Pancreas (tissue), 10 donors: ENCODE measurements around the gene LALBA. TPM values are rescaled to one million over a fixed set of nuclear protein-coding genes. Genes with fewer than 3 reads are reported as not detected.

Source experiments
- ATAC-seq, 4 donors: fragments of 200-7000 bp; cut with Tn5 transposase; one replicate each; pipeline versions ENCODE4 v1.8.0 to v1.9.1; 2020; ENCODE audit warnings: mild to moderate bottlenecking in 4 of 4, moderate library complexity in 4 of 4
- DNase-seq, 6 donors: peaks; one replicate each; pipeline ENCODE4 v3.0.0-alpha.2; 2020
- FAIRE-seq: peaks from 2 replicates; lab custom pipeline; 2012; peaks lifted over from hg19 to GRCh38; lab: Jason Lieb, UNC
- H3K27ac ChIP-seq, 4 donors: fragments of 200-600 bp; sonication (generic); 1 replicate in 3 of 4; 2 replicates in 1 of 4; pipeline versions ENCODE4 v1.5.0 to v1.8.0; 2020
- H3K27me3 ChIP-seq, 4 donors: fragments of 200-600 bp; one replicate each; pipeline ENCODE4 v1.8.0; 2021
- H3K36me3 ChIP-seq, 3 donors: fragments of 200-600 bp; sonication (generic) in 1 of 3; one replicate each; pipeline versions ENCODE4 v1.5.0 to v1.8.0; 2020 to 2021
- H3K4me1 ChIP-seq, 3 donors: fragments of 200-600 bp; one replicate each; pipeline ENCODE4 v1.8.0; 2021
- H3K4me3 ChIP-seq, 4 donors: fragments of 200-600 bp; sonication (generic) in 2 of 4; one replicate each; pipeline versions ENCODE4 v1.5.0 to v1.8.0; 2020 to 2021
- H3K9me3 ChIP-seq, 4 donors: fragments of 200-600 bp; one replicate each; pipeline ENCODE4 v1.8.0; 2021
- WGBS, 2 donors: extraction: QIAGEN DNeasy Blood & Tissue Kit; methylation state at CpG; one replicate each; pipeline ENCODE4 v1.1.7; 2013; 5-methylcytosine and 5-hydroxymethylcytosine counted together
- intact Hi-C, 3 donors: fragments of 100-400 bp; cut with DNase I; formaldehyde crosslinking; loops; one replicate each; pipeline versions ENCODE4 v1.11.1 to v1.14.2; 2022
- polyA plus RNA-seq, 2 donors: library from polyadenylated mRNA; stranded (reverse); fragments of 200-250 nt; gene quantifications; one replicate each; pipeline ENCODE4 v1.2.3, GENCODE V29; 2013
- total RNA-seq, 6 donors: library from RNA; stranded (reverse); fragmentation: NEBNext Ultra II Directional in 4 of 6; extraction: Animal tissue kit (Norgen Biotek cat#: 25700) in 4 of 6; gene quantifications; one replicate each; pipeline versions ENCODE4 v1.2.1 to v1.2.4, GENCODE V29; 2021 to 2023
- TF ChIP-seq, protein P1 (sequence below), 4 donors: fragments of 200-600 bp; sonication (generic) in 3 of 4; IDR thresholded peaks; one replicate each; pipeline versions ENCODE4 v1.5.0 to v1.8.0; 2021; ENCODE audit warnings: antibody characterized with exemption in 4 of 4
- donor health status: healthy with polysubstance abuse.
- donor health status: DM: no; HTN: no; CAD: no; lungs with moderate emphysema.
- donor health status: DM: no; HTN: no; CAD: no.
- donor health status: control.
- donor health status: control.
- donor health status: Bipolar disorder and iron deficiency.
- donor health status: DM: yes; HTN: yes; CAD: no.
- donor health status: DM: no; HTN: no; CAD: no.
- donor health status: DM: no; HTN: no; CAD: no.
- donor health status: DM: yes; HTN: yes; CAD: no.

Gene LALBA
- total and polyA plus RNA-seq, 8 donors, result not detected

DNA sequence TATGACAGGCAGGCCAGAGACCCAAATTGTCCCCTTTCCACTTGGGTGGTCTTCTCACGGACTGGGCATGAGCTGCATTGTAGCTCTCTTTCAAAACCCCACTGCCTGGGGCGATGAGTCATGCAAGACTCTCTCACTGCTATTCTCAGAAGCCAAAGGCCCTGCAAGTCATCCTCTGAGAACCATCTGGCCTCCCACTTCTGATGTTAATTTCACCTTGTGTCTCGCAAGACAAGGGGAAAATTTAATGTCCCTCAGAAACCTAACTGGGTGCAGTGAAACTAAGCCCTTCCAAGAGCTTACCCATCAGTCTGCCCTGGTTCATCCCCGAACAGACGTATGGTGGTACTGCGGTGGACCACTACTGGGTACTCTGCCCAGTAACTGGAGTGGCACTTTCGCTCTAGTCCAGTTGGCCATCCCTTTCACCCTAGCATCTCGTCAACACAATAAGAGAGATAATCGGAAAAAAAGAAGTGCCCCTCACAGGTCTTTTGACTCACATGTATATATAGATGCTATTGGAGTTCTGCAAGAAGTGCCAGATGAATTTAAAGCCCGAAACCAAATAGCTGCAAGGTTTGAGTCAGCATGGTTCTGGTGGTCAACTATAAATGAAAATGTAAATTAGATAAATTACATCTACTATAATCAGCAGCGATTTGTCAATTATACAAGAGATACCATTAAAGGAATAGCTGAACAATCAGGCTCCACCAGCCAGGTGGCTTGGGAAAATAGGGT lies 31.3 kb upstream of the LALBA start:
- WGBS, 2 donors, result 72 to 79% methylated on average over 11 of the region's 11 CpGs
- no peak overlapping the region for H3K4me3 ChIP-seq
- ATAC-seq (no peak), DNase-seq (no peak), FAIRE-seq (no peak)
- H3K27ac ChIP-seq, result no peak overlapping the region
- H3K27me3 ChIP-seq, result peaks cover 0 to 3% (median 0%) of the 10 kb centered on the region in 4 donors
- no peaks in the 10 kb centered on the region for H3K4me1 ChIP-seq
- TF ChIP-seq, protein P1, sequence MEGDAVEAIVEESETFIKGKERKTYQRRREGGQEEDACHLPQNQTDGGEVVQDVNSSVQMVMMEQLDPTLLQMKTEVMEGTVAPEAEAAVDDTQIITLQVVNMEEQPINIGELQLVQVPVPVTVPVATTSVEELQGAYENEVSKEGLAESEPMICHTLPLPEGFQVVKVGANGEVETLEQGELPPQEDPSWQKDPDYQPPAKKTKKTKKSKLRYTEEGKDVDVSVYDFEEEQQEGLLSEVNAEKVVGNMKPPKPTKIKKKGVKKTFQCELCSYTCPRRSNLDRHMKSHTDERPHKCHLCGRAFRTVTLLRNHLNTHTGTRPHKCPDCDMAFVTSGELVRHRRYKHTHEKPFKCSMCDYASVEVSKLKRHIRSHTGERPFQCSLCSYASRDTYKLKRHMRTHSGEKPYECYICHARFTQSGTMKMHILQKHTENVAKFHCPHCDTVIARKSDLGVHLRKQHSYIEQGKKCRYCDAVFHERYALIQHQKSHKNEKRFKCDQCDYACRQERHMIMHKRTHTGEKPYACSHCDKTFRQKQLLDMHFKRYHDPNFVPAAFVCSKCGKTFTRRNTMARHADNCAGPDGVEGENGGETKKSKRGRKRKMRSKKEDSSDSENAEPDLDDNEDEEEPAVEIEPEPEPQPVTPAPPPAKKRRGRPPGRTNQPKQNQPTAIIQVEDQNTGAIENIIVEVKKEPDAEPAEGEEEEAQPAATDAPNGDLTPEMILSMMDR (IDR thresholded peaks at IDR 0.05), result no peak
- no peaks in the 10 kb centered on the region for H3K36me3 ChIP-seq
- intact Hi-C loops, result no loop called here
- no peaks in the 10 kb centered on the region for H3K9me3 ChIP-seq

DNA sequence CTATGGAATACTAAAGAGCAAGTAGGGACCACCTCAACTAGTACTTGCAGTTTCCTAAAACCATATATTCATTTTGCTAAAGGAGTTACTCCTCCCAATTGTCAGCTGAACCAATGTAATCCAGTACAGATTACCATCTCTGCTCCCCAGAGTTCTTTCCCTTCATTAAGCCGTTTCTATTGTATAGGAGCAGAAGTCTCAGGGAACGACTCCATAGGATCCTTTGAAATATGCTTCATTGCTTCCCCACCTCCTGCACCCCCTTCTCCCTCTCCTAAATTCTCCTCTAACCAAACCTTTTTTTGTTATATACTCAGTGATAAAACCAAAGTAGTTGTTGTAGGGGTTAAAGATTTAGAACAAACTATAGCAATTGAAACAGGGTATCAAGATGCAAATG lies 30.7 kb upstream of the LALBA start:
- intact Hi-C loops, result no loop called here
- no peak for FAIRE-seq
- no peak overlapping the region for H3K4me3 ChIP-seq
- no peak for ATAC-seq
- no peak overlapping the region for H3K27ac ChIP-seq
- peaks cover 0 to 3% (median 0%) of the 10 kb centered on the region in 4 donors for H3K27me3 ChIP-seq
- no peaks in the 10 kb centered on the region for H3K4me1 ChIP-seq
- H3K36me3 ChIP-seq, result no peaks in the 10 kb centered on the region
- 54 to 61% methylated on average over 2 of the region's 2 CpGs for WGBS, 2 donors
- H3K9me3 ChIP-seq, result no peaks in the 10 kb centered on the region
- TF ChIP-seq, protein P1 (IDR thresholded peaks at IDR 0.05), result no peak
- no peak for DNase-seq

DNA sequence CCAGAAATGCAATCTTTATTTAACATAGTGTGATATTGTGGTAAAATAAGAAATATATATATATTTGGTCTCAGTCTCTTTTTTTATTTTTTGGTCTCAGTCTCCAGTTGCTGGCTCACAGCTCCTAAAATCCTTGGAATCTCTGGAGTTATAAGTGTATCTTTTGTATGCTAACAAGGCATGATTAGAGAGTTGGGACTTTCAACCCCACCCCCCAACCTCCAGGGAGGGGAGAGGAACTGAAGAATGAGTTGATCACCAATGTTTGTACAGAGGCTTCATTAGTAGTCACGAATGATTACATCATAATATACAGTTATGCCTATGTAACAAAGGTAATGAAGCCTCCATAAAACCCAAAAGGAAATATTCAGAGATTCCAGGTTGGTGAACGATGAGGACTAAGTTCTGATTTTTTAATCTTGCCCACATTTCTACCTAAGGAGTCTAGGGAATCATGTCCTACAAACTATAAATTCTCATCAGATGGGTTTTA lies 22.8 kb upstream of the LALBA start:
- ATAC-seq, result no peak
- 50 to 62% methylated on average over 2 of the region's 2 CpGs for WGBS, 2 donors
- FAIRE-seq, result no peak
- no peaks in the 10 kb centered on the region for H3K4me1 ChIP-seq
- H3K27me3 ChIP-seq, result peaks cover 0 to 3% (median 0%) of the 10 kb centered on the region in 4 donors
- no peak overlapping the region for H3K27ac ChIP-seq
- DNase-seq, result no peak
- no peak overlapping the region for H3K4me3 ChIP-seq
- H3K36me3 ChIP-seq, result no peaks in the 10 kb centered on the region
- intact Hi-C loops, result no loop called here
- TF ChIP-seq, protein P1 (IDR thresholded peaks at IDR 0.05), result no peak
- no peaks in the 10 kb centered on the region for H3K9me3 ChIP-seq

DNA sequence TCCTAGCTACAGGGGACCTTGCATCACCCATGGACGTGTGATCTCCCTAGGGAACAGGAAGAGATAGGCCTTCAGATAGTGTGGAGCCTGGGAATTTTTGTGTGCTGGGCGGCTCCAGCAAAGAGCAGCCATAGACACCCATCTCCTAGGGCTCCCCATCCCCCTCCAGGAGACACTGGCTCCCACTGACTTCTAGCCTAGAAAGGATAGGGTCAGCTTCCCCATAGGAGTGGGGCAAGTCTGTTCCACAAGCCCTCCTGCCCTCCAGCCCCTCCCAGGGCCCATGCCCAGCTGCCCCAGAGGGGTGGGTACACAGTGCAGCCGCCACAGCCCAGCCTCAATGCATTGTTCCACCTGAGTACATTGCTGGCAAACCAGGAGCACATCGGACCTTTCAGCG lies 16.5 kb upstream of the LALBA start:
- Histone ChIP-seq H3K4me1 (no peaks in the 10 kb centered on the region), H3K27me3 (no peaks in the 10 kb centered on the region), H3K36me3 (no peaks in the 10 kb centered on the region), H3K4me3 (no peak overlapping the region), H3K27ac (no peak overlapping the region), H3K9me3 (no peaks in the 10 kb centered on the region)
- no peak for ATAC-seq
- TF ChIP-seq, protein P1 (IDR thresholded peaks at IDR 0.05), result no peak
- 75 to 87% methylated on average over 5 of the region's 5 CpGs for WGBS, 2 donors
- no peak for DNase-seq
- FAIRE-seq, result no peak
- intact Hi-C loops, result no loop called here

DNA sequence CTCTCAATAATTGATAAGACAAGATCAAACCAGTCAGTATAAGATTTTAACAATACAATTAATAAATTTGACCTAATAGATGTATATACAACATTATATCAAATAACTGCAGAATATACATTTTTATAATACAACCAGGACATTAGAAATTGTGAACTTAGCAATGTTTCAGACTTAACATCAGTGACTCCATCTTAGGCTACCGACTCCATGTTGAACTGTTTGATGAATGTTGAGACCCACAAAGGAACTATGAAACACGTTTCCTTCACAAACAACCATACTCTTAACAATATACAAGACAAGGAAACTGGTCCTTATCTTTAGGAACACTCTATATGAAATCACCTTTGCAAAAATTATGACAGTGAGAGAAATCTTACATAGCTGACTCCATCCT lies 13.9 kb upstream of the LALBA start:
- H3K27ac ChIP-seq, result no peak overlapping the region
- no peak for ATAC-seq
- no peaks in the 10 kb centered on the region for H3K36me3 ChIP-seq
- 41 to 49% methylated on average over 2 of the region's 2 CpGs for WGBS, 2 donors
- DNase-seq, result no peak
- TF ChIP-seq, protein P1 (IDR thresholded peaks at IDR 0.05), result no peak
- H3K27me3 ChIP-seq, result no peaks in the 10 kb centered on the region
- no peak overlapping the region for H3K4me3 ChIP-seq
- H3K9me3 ChIP-seq, result no peaks in the 10 kb centered on the region
- intact Hi-C loops, result no loop called here
- H3K4me1 ChIP-seq, result no peaks in the 10 kb centered on the region
- no peak for FAIRE-seq
